ENCODE measurements around the gene IGFBP1.

IGFBP1 gene

GRCh38 chr7:45901566-45901965, 13.3 kb downstream of the IGFBP1 start:
- no peak overlapping the region for H3K4me3 ChIP-seq (ENCODE audit: low read depth in 1 of 2, low read length in 2 of 2)
- H3K27ac ChIP-seq (ENCODE audit: low read depth, low read length), result no peak overlapping the region
- H3K9ac ChIP-seq (ENCODE audit: low read depth in 1 of 2, low read length in 2 of 2), result no peak overlapping the region
- no peaks in the 10 kb centered on the region for H3K27me3 ChIP-seq (ENCODE audit: control insufficient read depth in 1 of 2, insufficient read depth in 2 of 2, low read length in 2 of 2)
- no peaks in the 10 kb centered on the region for H3K9me3 ChIP-seq (ENCODE audit: control insufficient read depth in 1 of 2, low read length in 2 of 2)
- H3K4me1 ChIP-seq (ENCODE audit: control insufficient read depth in 1 of 2, insufficient read depth in 2 of 2, low read length in 2 of 2), result no peaks in the 10 kb centered on the region
- no peaks in the 10 kb centered on the region for H3K36me3 ChIP-seq (ENCODE audit: control insufficient read depth in 1 of 2, insufficient read depth in 2 of 2, low read length in 2 of 2)

GRCh38 chr7:45902820-45903219, 14.5 kb downstream of the IGFBP1 start:
- no peaks in the 10 kb centered on the region for H3K36me3 ChIP-seq (ENCODE audit: control insufficient read depth in 1 of 2, insufficient read depth in 2 of 2, low read length in 2 of 2)
- no peak overlapping the region for H3K9ac ChIP-seq (ENCODE audit: low read depth in 1 of 2, low read length in 2 of 2)
- no peaks in the 10 kb centered on the region for H3K27me3 ChIP-seq (ENCODE audit: control insufficient read depth in 1 of 2, insufficient read depth in 2 of 2, low read length in 2 of 2)
- no peaks in the 10 kb centered on the region for H3K9me3 ChIP-seq (ENCODE audit: control insufficient read depth in 1 of 2, low read length in 2 of 2)
- no peaks in the 10 kb centered on the region for H3K4me1 ChIP-seq (ENCODE audit: control insufficient read depth in 1 of 2, insufficient read depth in 2 of 2, low read length in 2 of 2)
- H3K4me3 ChIP-seq (ENCODE audit: low read depth in 1 of 2, low read length in 2 of 2), result no peak overlapping the region
- H3K27ac ChIP-seq (ENCODE audit: low read depth, low read length), result no peak overlapping the region

GRCh38 chr7:45909561-45909960, 21.3 kb downstream of the IGFBP1 start:
- Histone ChIP-seq H3K36me3 (ENCODE audit: control insufficient read depth in 1 of 2, insufficient read depth in 2 of 2, low read length in 2 of 2) (peaks cover 0 to 3% of the 10 kb centered on the region in 2 donors), H3K4me1 (ENCODE audit: control insufficient read depth in 1 of 2, insufficient read depth in 2 of 2, low read length in 2 of 2) (no peaks in the 10 kb centered on the region), H3K27me3 (ENCODE audit: control insufficient read depth in 1 of 2, insufficient read depth in 2 of 2, low read length in 2 of 2) (no peaks in the 10 kb centered on the region), H3K9me3 (ENCODE audit: control insufficient read depth in 1 of 2, low read length in 2 of 2) (no peaks in the 10 kb centered on the region), H3K4me3 (ENCODE audit: low read depth in 1 of 2, low read length in 2 of 2) (no peak overlapping the region), H3K27ac (ENCODE audit: low read depth, low read length) (no peak overlapping the region), H3K9ac (ENCODE audit: low read depth in 1 of 2, low read length in 2 of 2) (no peak overlapping the region)

DNA sequence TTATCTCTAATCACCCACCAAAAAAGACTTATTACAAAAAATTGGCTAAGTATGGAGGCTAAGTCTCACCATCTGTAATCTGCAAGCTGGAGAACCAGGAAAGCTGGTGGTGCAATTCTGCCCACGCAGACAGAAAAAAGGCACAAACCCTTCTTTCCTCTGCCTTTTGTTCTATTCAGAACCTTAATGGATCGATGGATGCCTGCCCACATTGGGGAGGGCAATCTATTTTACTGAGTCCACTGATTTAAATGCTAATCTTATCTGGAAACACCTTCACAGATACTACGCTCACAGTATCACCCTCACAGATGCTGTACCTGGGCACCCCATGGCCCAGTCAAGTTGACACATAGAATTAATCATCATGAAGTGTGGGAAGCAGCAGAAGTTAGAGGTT, 22.6 kb downstream of the IGFBP1 start:
- Histone ChIP-seq H3K36me3 (ENCODE audit: control insufficient read depth in 1 of 2, insufficient read depth in 2 of 2, low read length in 2 of 2) (peaks cover 0 to 9% of the 10 kb centered on the region in 2 donors), H3K4me1 (ENCODE audit: control insufficient read depth in 1 of 2, insufficient read depth in 2 of 2, low read length in 2 of 2) (no peaks in the 10 kb centered on the region), H3K27me3 (ENCODE audit: control insufficient read depth in 1 of 2, insufficient read depth in 2 of 2, low read length in 2 of 2) (no peaks in the 10 kb centered on the region), H3K9ac (ENCODE audit: low read depth in 1 of 2, low read length in 2 of 2) (no peak overlapping the region), H3K27ac (ENCODE audit: low read depth, low read length) (no peak overlapping the region), H3K9me3 (ENCODE audit: control insufficient read depth in 1 of 2, low read length in 2 of 2) (no peaks in the 10 kb centered on the region), H3K4me3 (ENCODE audit: low read depth in 1 of 2, low read length in 2 of 2) (no peak overlapping the region)

DNA sequence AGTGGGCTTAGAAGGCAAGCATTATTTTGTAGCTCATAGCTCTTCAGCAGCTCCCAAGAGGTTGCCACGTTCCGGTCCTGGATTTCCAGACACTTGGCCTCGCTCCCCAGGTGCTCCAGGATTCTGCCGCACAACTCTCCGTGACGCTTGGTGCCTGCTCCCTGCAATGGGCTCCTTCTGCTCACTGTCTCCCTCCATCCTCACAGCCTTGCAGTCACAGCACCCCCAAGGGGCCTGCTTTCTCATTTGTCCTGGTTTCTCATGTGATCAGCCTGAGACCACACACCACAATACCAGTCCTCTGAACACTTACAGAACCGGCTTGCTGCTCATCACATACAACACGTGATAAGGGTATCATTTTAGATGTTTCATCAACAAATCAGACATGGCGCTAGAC, 23.0 kb downstream of the IGFBP1 start:
- H3K27ac ChIP-seq (ENCODE audit: low read depth, low read length), result no peak overlapping the region
- peaks cover 0 to 9% of the 10 kb centered on the region in 2 donors for H3K36me3 ChIP-seq (ENCODE audit: control insufficient read depth in 1 of 2, insufficient read depth in 2 of 2, low read length in 2 of 2)
- no peak overlapping the region for H3K4me3 ChIP-seq (ENCODE audit: low read depth in 1 of 2, low read length in 2 of 2)
- H3K27me3 ChIP-seq (ENCODE audit: control insufficient read depth in 1 of 2, insufficient read depth in 2 of 2, low read length in 2 of 2), result no peaks in the 10 kb centered on the region
- H3K4me1 ChIP-seq (ENCODE audit: control insufficient read depth in 1 of 2, insufficient read depth in 2 of 2, low read length in 2 of 2), result no peaks in the 10 kb centered on the region
- no peak overlapping the region for H3K9ac ChIP-seq (ENCODE audit: low read depth in 1 of 2, low read length in 2 of 2)
- H3K9me3 ChIP-seq (ENCODE audit: control insufficient read depth in 1 of 2, low read length in 2 of 2), result no peaks in the 10 kb centered on the region

DNA sequence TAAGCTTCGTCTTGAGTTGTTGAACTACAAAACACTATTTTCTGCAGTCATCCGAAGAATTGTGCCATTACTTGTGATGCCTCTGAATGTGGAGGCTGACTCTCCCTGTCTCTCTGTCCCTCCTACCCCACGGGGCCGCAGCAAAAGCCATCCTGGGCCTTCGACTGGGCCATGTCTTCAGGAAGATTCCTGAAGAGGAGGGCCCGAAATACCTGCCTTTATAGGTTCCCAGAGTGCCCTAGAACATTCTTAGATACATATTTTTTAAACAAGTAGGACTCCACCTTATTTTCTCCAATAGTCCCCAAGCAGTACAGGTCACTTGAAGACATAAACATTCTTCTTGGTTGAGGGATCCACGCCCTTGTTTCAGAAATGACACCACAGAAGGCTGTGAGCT, 24.7 kb downstream of the IGFBP1 start:
- Histone ChIP-seq H3K36me3 (ENCODE audit: control insufficient read depth in 1 of 2, insufficient read depth in 2 of 2, low read length in 2 of 2) (peaks cover 0 to 9% of the 10 kb centered on the region in 2 donors), H3K27me3 (ENCODE audit: control insufficient read depth in 1 of 2, insufficient read depth in 2 of 2, low read length in 2 of 2) (peaks cover 0 to 1% of the 10 kb centered on the region in 2 donors), H3K4me1 (ENCODE audit: control insufficient read depth in 1 of 2, insufficient read depth in 2 of 2, low read length in 2 of 2) (peaks cover 0 to 4% of the 10 kb centered on the region in 2 donors), H3K27ac (ENCODE audit: low read depth, low read length) (no peak overlapping the region), H3K4me3 (ENCODE audit: low read depth in 1 of 2, low read length in 2 of 2) (no peak overlapping the region), H3K9ac (ENCODE audit: low read depth in 1 of 2, low read length in 2 of 2) (no peak overlapping the region), H3K9me3 (ENCODE audit: control insufficient read depth in 1 of 2, low read length in 2 of 2) (no peaks in the 10 kb centered on the region)

- Histone ChIP-seq H3K27me3 (ENCODE audit: control insufficient read depth in 1 of 2, insufficient read depth in 2 of 2, low read length in 2 of 2) (peaks cover 10 to 17% of the 10 kb centered on the region in 2 donors), H3K36me3 (ENCODE audit: control insufficient read depth in 1 of 2, insufficient read depth in 2 of 2, low read length in 2 of 2) (peaks cover 0 to 9% of the 10 kb centered on the region in 2 donors), H3K27ac (ENCODE audit: low read depth, low read length) (no peak overlapping the region)
Measured at GRCh38 chr7:45914911-45915310, 26.6 kb downstream of the IGFBP1 start.

GRCh38 chr7:45915606-45916005, 27.3 kb downstream of the IGFBP1 start:
- Histone ChIP-seq H3K9ac (ENCODE audit: low read depth in 1 of 2, low read length in 2 of 2) (no peak overlapping the region), H3K9me3 (ENCODE audit: control insufficient read depth in 1 of 2, low read length in 2 of 2) (no peaks in the 10 kb centered on the region), H3K27me3 (ENCODE audit: control insufficient read depth in 1 of 2, insufficient read depth in 2 of 2, low read length in 2 of 2) (peaks cover 15 to 21% of the 10 kb centered on the region in 2 donors), H3K36me3 (ENCODE audit: control insufficient read depth in 1 of 2, insufficient read depth in 2 of 2, low read length in 2 of 2) (peaks cover 0 to 9% of the 10 kb centered on the region in 2 donors), H3K4me3 (ENCODE audit: low read depth in 1 of 2, low read length in 2 of 2) (no peak overlapping the region), H3K4me1 (ENCODE audit: control insufficient read depth in 1 of 2, insufficient read depth in 2 of 2, low read length in 2 of 2) (peaks cover 8 to 9% of the 10 kb centered on the region in 2 donors), H3K27ac (ENCODE audit: low read depth, low read length) (no peak overlapping the region)

More at GRCh38 chr7:45914911-45915310, 26.6 kb downstream of the IGFBP1 start:
- Histone ChIP-seq H3K9me3 (ENCODE audit: control insufficient read depth in 1 of 2, low read length in 2 of 2) (no peaks in the 10 kb centered on the region), H3K9ac (ENCODE audit: low read depth in 1 of 2, low read length in 2 of 2) (no peak overlapping the region), H3K4me3 (ENCODE audit: low read depth in 1 of 2, low read length in 2 of 2) (no peak overlapping the region), H3K4me1 (ENCODE audit: control insufficient read depth in 1 of 2, insufficient read depth in 2 of 2, low read length in 2 of 2) (peaks cover 4 to 8% of the 10 kb centered on the region in 2 donors)

DNA sequence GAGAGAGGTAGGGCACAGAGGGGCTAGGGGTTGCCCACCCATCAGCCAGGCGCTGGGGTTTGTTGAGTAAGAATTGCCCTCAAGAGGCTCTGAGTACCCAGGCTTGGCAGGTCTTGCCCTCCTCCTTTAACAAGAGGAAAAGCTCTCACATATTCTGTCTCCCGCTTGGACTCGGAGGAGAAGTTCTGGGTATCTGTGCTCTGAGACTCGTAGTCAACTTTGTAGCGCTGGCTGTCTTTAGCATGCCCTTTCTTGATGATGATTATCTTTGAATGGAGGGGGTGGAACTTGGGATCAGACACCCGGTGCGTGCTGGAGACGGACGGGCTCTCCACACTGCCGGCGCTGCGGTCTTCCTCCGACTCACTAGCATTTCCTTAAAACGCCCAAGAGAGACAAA, 28.8 kb downstream of the IGFBP1 start:
- Histone ChIP-seq H3K9ac (ENCODE audit: low read depth in 1 of 2, low read length in 2 of 2) (no peak overlapping the region), H3K27ac (ENCODE audit: low read depth, low read length) (no peak overlapping the region), H3K4me3 (ENCODE audit: low read depth in 1 of 2, low read length in 2 of 2) (no peak overlapping the region), H3K27me3 (ENCODE audit: control insufficient read depth in 1 of 2, insufficient read depth in 2 of 2, low read length in 2 of 2) (peaks cover 22 to 27% of the 10 kb centered on the region in 2 donors), H3K9me3 (ENCODE audit: control insufficient read depth in 1 of 2, low read length in 2 of 2) (no peaks in the 10 kb centered on the region), H3K4me1 (ENCODE audit: control insufficient read depth in 1 of 2, insufficient read depth in 2 of 2, low read length in 2 of 2) (peaks cover 8 to 15% of the 10 kb centered on the region in 2 donors), H3K36me3 (ENCODE audit: control insufficient read depth in 1 of 2, insufficient read depth in 2 of 2, low read length in 2 of 2) (peaks cover 0 to 9% of the 10 kb centered on the region in 2 donors)

DNA sequence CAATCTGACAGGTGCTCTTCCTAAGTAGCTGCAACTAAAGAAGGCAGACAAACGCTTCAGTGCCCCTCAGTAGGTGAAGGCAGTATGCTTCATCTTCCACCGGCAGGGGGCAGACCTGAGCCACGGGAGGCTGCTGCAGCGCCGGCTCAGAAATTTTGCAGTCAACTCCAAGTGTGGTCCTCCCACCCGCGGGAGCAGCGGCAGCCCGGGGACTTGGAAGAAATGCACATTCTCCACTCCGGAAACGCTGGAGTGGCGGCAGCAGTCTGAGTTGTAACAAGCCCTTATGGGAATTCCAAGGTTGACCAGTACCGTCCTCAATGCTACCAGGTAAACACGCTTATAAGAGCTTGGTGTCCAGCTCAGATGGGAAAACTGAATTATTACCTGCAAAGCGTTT, 29.4 kb downstream of the IGFBP1 start:
- H3K27ac ChIP-seq (ENCODE audit: low read depth, low read length), result no peak overlapping the region
- peaks cover 8 to 21% of the 10 kb centered on the region in 2 donors for H3K4me1 ChIP-seq (ENCODE audit: control insufficient read depth in 1 of 2, insufficient read depth in 2 of 2, low read length in 2 of 2)
- no peak overlapping the region for H3K9ac ChIP-seq (ENCODE audit: low read depth in 1 of 2, low read length in 2 of 2)
- H3K4me3 ChIP-seq (ENCODE audit: low read depth in 1 of 2, low read length in 2 of 2), result peak overlapping the region; percentile 32 to 53
- H3K9me3 ChIP-seq (ENCODE audit: control insufficient read depth in 1 of 2, low read length in 2 of 2), result no peaks in the 10 kb centered on the region
- peaks cover 28 to 33% of the 10 kb centered on the region in 2 donors for H3K27me3 ChIP-seq (ENCODE audit: control insufficient read depth in 1 of 2, insufficient read depth in 2 of 2, low read length in 2 of 2)
- peaks cover 0 to 9% of the 10 kb centered on the region in 2 donors for H3K36me3 ChIP-seq (ENCODE audit: control insufficient read depth in 1 of 2, insufficient read depth in 2 of 2, low read length in 2 of 2)

GRCh38 chr7:45918556-45918955, 30.3 kb downstream of the IGFBP1 start:
- Histone ChIP-seq H3K27ac (ENCODE audit: low read depth, low read length) (no peak overlapping the region), H3K4me3 (ENCODE audit: low read depth in 1 of 2, low read length in 2 of 2) (no peak overlapping the region), H3K9ac (ENCODE audit: low read depth in 1 of 2, low read length in 2 of 2) (no peak overlapping the region), H3K36me3 (ENCODE audit: control insufficient read depth in 1 of 2, insufficient read depth in 2 of 2, low read length in 2 of 2) (peaks cover 0 to 9% of the 10 kb centered on the region in 2 donors), H3K4me1 (ENCODE audit: control insufficient read depth in 1 of 2, insufficient read depth in 2 of 2, low read length in 2 of 2) (peaks cover 13 to 25% of the 10 kb centered on the region in 2 donors), H3K27me3 (ENCODE audit: control insufficient read depth in 1 of 2, insufficient read depth in 2 of 2, low read length in 2 of 2) (peaks cover 36 to 39% of the 10 kb centered on the region in 2 donors), H3K9me3 (ENCODE audit: control insufficient read depth in 1 of 2, low read length in 2 of 2) (no peaks in the 10 kb centered on the region)
